HG03520 (cell line): ENCODE data around the gene SYNPO2.
"Not testable (repeated sequence)": the region's sequence is repeated elsewhere in the genome, so short reads cannot be mapped to it uniquely, and the experiment has no call there.

Experiments used
- ATAC-seq: cut with Tn5 transposase; IDR thresholded peaks from one replicate; pipeline ENCODE4 v1.9.1; 2021; ENCODE audit warnings: mild to moderate bottlenecking, moderate library complexity; ENCODE audit not compliant: unreplicated experiment

SYNPO2 gene

DNA sequence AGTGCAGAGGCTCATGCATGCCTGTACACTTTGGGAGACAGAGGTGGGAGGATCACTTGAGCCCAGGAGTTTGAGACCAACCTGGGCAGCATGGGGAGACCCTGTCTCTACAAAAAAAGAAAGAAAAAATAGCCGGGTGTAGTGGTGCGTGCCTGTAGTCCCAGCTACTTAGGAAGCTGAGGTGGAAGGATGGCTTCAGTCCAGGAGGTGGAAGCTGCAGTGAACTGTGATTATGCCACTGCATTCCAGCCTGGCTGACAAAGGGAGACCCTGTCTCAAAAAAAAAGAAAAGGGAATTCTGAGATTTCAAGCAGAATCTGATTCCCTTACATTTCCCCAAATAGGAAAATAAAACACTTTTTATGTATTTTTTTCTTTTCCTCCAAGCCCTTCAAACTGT is 83.5 kb downstream of the SYNPO2 start:
- ATAC-seq = no peak

DNA sequence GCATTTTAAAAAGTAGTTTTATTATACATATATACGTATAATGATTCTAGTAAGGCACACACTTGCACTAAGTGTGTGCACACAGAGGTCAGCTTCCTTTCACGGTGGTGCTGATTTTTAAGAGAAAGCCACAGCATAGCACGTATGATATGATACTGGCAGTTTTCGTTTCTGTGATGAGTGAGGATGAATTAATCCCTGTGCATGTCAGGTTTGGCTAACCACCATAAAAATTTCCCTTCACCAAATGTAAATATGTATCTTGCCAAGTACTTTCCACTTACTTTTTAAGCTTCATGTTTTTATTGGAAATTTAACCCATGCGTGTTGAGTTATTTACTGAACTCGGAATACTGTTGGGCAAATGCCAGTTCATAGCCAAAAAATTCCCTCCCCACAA is 84.6 kb downstream of the SYNPO2 start:
- ATAC-seq = no peak

DNA sequence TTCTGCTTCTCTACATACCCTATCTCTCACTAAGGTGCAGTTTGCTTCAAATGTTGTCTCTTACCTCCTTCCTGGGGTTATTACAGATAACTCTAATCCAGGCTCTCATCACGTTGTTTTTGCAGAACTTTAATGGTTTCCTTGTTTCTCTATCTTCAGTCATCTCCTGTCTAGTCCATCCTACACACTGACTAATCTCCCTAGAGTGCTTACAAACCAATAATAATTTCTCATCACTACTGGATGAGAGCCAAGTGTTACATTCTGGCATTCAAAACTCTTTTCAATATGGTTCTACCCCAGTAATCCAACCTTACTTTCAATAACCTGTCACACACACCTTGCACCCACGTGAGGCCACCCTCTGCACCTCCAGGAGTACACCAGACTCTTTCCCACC is 86.1 kb downstream of the SYNPO2 start:
- ATAC-seq = no peak

DNA sequence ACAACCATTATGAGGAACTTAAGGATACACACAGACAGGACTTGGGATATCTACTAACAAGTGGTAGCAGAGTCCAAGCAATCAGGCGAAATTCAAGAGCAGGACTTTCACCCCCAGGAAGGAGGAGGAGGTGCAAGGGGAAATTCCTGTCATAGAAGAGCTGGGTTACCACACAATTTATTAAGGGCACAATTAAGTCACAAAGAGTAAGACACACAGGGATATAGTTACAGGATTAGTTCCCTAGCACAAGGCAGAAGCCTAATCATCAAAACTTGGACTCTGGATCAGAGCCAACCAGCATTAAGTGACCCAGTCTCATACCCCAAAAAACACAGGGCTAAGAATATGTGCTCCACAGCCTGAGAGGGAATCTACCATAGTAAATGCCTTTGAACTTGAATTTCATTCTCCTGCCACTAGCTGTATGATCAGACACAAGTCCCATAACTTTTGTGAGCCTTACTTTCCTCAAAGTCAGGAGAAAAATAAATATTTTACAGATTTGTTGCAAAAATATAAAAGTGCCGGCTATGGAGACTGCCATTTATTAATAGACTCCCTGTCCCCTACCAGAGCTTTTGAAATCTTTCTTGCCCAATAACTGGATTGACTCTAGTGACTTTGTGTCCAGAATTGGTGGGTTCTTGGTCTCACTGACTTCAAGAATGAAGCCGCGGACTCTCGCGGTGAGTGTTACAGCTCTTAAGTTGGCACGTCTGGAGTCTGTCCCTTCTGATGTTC is 87.0 kb downstream of the SYNPO2 start:
- no peak for ATAC-seq

DNA sequence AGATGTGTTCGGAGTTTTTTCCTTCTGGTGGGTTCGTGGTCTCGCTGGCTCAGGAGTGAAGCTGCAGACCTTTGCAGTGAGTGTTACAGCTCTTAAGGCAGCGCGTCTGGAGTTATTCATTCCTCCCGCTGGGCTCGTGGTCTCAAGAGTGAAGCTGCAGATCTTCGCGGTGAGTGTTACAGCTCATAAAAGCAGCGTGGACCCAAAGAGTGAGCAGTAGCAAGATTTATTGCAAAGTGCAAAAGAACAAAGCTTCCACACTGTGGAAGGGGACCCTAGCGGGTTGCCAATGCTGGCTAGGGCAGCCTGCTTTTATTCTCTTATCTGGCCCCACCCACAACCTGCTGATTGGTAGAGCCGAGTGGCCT is 87.5 kb downstream of the SYNPO2 start:
- not testable (repeated sequence) for ATAC-seq

DNA sequence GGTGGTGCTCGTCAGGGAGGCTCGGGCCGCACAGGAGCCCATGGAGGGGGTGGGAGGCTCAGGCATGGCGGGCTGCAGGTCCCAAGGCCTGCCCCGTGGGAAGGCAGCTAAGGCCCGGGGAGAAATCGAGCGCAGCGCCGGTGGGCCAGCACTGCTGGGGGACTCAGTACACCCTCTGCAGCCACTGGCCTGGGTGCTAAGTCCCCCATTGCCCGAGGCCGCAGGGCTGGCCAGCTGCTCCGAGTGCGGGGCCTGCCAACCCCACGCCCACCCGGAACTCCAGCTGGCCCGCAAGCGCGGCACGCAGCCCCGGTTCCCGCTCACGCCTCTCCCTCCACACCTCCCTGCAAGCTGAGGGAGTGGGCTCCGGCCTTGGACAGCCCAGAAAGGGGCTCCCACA is 88.4 kb downstream of the SYNPO2 start:
- not testable (repeated sequence) for ATAC-seq

DNA sequence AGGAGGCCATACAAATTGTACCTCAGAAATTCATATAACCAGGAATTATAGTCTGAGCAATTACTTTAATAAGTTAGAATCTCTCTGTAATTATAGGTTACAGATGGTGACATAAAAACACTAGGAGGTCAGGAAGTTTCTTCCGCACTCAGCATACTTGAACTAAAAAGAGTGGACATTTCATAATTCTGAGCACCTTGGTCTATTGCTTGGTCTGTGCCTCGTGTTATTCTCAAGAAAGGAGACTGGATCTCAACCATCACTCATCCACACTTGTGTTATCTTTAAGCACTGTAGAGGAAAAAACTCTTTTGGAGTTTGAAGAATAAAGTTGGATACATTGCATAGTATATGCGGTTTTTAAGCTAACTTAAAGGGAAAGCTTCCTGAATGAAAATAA is 91.1 kb downstream of the SYNPO2 start:
- ATAC-seq = no peak

DNA sequence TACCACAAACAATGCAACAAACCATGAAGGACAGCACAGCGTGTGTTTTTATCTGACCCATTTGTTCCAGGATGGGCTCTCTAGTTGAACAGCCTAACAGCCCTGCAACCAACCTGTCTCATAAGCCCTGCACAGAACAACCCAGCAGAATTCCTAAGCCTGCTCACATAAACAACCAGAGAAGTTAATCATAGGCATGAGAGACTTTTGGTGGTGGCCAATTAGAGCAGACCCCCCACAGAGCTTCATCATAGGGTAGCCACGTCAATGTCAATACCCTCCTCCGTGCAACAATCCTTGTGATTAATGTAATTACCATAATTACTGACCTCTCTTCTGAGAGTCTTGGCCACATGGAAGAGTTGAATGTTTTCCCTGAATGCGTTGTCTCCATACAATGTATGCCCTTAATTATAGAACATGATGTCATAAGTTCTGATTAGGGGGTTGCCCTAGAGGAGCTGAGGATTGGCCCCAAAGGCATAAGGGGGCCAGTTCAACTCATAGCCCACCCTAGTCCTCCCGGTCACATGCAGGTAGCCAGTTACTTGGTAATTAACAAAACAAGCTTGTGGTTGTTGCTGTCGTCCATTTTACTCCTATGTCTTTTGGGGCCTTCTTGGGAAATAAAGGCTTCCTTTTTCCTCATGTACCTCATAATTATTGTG is 92.7 kb downstream of the SYNPO2 start:
- no peak for ATAC-seq

DNA sequence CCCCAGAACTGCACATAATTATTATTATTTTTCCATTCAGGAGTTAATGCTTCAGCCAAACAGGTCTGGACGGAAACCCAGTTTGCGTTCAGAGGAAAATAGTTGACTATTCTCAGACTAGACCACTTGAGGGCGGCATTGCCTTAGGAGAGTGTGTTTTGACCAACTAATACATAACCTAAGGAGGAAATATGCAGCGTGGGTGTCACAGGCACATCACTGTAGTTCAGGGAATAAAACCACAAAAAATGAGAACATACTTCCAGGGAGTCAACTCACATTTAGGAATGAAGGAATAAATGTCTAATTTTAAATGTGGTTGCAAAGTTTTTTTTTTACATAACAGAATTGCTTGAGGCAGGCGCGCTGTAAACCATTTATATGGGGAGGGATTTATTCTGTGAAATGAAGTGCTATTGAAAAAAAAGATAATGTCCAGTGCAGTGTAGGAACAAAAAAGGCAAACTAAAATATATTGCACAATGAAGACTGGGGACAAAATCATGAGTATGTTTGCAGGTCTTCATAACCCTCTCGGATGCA is 93.3 kb downstream of the SYNPO2 start:
- ATAC-seq = peak; percentile 90

DNA sequence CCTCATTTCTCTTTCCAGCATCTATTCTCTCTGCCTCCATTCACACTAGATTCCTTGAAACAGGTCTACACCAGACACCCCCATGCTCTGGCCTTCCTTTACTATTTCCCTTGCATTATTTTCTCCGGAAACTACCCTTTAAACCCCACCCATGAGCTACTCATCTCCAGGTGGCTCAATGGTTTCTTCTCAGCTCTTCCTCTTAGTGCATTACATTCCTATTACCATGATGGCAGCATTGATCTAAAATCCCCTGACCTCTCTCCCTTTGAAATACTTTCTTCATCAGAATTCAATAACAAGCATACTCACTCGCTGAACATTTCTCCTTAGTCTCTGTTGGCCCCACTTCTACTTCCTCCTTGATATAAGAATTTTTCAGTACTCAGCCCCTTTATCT is 94.6 kb downstream of the SYNPO2 start:
- no peak for ATAC-seq

DNA sequence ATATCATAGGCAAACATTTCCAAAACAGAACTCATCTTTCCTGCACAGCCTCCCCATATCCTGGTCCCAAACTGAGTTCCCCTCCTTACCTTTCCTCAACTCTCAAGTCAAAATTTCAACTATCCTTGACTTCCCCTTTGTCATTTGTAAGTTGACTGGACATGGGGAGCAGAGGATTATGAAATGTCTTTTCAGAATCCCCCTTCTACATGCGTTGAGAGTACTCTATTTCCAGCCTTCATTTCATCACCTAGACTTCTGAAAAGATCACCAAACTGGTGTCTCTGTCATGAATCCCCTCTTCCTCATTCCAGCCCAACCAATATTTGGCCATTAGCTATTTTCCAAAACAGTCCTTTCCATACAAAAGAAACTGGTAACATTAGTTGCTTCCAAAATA is 95.2 kb downstream of the SYNPO2 start:
- no peak for ATAC-seq

DNA sequence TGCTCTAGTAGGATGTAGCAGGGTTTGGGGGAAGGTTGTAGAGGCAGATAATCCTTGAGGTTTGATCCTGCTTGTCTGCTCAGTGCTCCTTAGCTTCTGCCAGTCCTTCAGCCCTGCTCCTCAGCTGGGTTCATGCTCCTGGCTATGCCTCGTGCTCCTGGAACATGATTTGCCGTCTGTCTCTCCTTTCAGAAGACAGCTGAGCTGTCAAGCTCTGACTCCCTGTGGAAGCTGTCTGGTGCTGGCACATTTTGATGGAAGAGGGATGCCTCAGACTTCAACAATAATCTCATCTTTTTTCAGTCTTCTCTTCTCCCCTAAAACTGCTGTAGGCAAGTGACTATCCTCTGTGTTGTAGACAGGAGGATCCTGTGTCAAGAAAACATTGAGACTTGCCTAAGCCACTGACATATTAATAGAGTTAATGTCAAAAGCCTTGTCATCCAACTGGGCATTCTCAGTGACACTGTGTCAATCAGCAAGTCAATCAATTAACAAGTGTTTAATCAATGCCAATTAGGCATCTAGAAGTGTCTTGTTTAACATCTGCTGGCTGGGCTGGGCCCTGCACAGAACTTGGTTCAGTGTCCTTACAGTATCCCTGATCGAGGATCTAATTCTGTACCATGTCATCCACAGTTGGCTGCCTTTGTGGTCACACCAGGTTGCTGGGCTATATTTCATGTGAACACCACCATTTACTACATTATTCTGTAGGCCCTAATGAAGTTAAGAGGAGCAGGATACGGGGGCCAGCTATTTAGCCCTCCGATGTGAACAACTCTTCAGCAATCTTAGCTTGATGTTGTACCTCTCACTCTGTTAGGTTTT is 96.7 kb downstream of the SYNPO2 start:
- ATAC-seq = no peak

DNA sequence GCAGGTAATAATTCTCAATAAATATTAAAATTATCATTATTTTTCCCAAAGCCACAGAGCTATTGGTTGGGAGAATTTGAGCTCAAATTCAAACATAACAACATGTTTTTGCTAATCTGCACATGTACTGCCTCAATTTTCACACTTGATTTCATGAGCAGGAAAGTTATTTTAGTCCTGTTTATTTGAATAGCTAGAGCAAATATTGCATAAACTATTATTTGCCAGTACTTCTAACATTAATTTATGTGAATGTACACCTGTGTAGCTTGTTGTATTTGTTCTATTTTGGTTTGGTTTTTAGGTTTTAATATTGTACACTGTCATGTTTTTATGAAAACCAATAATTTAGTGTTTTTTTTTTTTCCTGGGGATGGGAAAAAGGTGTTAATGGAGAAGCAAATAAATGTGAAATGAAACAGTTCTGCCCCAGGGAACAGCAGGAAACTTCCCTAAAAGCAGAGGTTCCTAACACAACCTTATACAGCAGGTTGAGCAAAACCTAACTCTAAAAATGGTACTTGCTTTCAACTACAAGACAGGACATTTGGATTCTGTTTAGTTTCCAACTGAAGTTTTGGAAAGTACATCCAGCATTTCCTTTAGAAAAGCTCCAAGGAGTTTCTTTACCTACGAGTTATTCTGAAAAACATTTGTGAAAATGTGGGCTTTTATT is 99.4 kb downstream of the SYNPO2 start:
- no peak for ATAC-seq

DNA sequence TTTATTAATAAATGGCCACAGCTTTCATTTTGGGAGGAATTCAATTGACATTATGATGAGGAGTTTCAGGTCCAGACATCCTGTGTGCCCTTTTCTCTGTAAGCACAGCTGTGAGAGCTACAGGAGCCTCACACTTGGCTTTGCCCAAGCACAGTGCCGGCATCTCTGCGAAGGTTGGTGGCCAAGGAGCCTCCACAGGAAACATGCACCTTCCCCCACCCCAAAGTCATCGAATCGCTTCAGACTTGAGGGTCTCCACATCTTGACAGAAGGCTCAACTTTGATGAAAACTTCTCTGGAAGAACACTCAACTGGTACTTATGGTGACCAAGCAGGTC is 100.0 kb downstream of the SYNPO2 start:
- no peak for ATAC-seq

DNA sequence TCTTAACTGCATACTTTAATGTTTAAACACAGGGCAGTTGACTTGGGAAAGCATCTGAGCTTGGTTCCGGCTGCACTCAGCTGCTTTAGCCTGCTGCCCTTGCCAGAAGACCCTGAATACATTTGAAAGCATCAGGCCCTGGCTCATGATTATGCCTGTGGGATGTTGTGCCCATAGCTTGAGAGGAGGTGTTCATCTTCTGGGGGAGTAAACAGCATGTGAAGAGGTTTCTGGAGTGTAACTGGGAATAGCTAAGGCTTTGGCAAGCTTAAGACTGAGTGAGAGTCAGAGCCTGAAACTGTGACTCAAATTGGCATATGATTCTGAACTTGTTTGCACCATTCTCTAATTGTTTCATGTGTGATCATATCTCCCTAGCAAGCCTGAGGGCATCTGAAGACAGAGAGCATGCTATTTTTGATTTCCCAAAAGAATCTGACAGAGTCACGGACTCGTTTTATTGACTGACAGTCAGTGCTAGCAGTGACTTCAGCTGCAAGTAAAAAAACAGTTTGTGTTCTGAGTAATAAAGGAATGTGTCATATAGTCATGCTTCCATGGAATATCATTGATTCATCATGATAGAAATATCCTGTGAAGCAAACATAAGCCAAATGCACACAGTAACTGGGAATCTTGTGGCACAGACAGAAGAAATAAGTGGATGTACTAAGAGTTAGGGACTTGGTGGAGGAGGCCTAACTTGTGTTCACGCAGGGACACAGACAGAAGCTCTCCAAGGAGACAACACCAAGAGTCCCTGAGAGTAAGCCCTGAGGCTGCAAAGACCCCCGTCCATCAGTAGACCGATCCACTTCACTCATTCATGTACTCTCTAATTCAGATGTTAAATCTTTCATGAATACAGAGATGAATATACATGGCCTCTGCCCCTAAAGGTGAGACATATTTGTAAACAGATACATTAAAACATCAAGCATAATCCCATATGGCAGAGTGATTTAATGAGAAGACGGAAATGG is 100.7 kb downstream of the SYNPO2 start:
- no peak for ATAC-seq

DNA sequence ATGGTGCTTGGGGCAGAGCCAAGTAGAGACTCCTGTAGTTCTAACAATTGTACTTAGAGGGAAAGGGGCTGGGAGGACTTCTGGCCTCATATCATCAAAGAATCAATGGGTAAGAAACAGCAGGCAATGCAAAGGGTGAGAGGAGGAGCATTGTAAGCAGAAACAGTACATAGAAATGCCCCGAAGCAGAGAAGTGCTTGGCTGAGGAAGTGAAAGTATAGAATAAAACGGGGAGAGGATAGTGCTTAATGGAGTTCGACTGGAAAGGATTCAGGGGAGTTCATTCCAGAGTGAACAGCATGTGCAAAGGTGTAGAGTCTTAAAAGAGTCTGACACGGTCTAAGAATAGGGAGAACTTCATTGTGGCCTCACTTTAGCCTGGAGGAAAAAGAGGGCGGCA is 103.0 kb downstream of the SYNPO2 start:
- peak; percentile 60 for ATAC-seq

DNA sequence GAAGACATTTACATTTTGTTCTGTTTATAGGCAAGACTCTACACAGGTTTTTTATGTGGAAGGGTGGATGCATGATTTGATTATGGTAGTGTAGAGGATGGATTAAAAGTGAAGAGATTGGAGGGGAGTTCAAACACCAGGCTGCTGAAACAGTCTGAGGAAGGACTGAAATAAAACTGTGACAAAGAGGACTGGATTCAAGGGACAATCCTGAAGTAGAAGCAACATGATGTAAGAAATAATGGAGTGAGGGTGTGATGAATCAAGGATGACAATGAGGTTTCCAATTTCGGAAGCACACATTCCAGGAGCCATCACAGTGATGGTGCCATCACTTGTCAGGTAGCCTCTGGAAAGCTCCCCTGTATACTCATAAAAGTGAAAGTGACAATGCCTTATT is 103.5 kb downstream of the SYNPO2 start:
- ATAC-seq = no peak

DNA sequence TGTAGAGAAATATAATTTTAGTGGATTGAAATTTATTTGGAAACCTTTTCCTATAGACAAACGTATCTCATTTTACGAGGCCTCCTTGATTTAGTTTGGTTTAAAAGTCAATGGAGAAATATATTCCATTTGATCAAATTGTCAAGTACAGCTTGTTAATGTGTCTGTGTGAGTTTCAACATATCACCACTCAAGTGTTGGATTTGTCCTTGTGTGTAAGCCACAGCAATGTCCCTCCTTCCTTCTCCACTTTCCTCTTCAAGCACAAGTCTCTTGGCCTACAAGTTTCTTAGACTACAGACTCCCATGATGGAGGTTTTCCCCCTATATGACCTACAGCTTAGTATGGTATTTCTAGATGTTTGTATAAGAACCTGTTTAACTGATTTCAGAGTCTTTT is 104.7 kb downstream of the SYNPO2 start:
- no peak for ATAC-seq

DNA sequence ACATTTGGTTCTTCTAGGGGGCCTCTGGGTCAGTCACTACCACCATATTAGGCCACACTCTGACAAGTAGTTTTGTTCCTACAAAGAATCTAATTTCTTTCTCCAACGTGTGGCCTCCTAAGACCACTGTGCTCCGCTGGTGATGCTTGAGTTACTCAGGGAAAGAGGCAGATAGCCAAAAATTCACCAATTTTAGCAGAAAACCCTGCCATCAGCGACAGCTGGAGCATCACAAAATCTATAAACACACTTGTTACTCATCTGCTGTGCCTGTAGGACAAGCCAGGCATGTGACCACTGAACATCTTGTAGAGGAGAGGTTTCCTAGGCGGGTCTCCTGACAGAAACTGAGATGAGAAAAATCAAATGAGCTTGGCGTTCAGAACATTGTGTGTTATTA is 105.4 kb downstream of the SYNPO2 start:
- ATAC-seq = no peak
